GM10248 (cell line): ENCODE measurements around the gene MIOS.
"Not testable (repeated sequence)": the region's sequence is repeated elsewhere in the genome, so short reads cannot be mapped to it uniquely, and the experiment has no call there.

Experiments used
- CTCF ChIA-PET: fragments of 300-600 bp; sonication (Branson Sonifier 250); formaldehyde crosslinking; extraction: SDS; loops from one replicate; lab custom pipeline; 2021; ENCODE audit warnings: antibody characterized with exemption; lab: Yijun Ruan, JAX
- POLR2A ChIA-PET: fragments of 350-650 bp; sonication (Branson Sonifier 250); formaldehyde crosslinking; extraction: SDS; loops from one replicate; lab custom pipeline; 2020; ENCODE audit warnings: antibody characterized with exemption; lab: Yijun Ruan, JAX
- DNase-seq: peaks from one replicate; pipeline ENCODE4 v3.0.0; 2012; ENCODE audit errors: extremely low spot score
- TF ChIP-seq, protein P1 (sequence below): IDR thresholded peaks from 2 replicates; pipeline ENCODE4 v1.5.1; 2012; ENCODE audit warnings: mild to moderate bottlenecking, low read depth; ENCODE audit errors: extremely low read depth, missing control alignments, control extremely low read depth

Gene MIOS

GRCh38 chr7:7651479-7651878 is 84.8 kb downstream of the MIOS start:
- ChIA-PET POLR2A (no interaction called here), CTCF (interaction anchor here (1.1 to 3.1 kb wide), 2 partner anchors 11 to 68 kb away, joined by 3 to 19 read pairs; partner anchors contain the start of gene UMAD1)
- no peak for DNase-seq
- TF ChIP-seq, protein P1, sequence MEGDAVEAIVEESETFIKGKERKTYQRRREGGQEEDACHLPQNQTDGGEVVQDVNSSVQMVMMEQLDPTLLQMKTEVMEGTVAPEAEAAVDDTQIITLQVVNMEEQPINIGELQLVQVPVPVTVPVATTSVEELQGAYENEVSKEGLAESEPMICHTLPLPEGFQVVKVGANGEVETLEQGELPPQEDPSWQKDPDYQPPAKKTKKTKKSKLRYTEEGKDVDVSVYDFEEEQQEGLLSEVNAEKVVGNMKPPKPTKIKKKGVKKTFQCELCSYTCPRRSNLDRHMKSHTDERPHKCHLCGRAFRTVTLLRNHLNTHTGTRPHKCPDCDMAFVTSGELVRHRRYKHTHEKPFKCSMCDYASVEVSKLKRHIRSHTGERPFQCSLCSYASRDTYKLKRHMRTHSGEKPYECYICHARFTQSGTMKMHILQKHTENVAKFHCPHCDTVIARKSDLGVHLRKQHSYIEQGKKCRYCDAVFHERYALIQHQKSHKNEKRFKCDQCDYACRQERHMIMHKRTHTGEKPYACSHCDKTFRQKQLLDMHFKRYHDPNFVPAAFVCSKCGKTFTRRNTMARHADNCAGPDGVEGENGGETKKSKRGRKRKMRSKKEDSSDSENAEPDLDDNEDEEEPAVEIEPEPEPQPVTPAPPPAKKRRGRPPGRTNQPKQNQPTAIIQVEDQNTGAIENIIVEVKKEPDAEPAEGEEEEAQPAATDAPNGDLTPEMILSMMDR: no peak

DNA sequence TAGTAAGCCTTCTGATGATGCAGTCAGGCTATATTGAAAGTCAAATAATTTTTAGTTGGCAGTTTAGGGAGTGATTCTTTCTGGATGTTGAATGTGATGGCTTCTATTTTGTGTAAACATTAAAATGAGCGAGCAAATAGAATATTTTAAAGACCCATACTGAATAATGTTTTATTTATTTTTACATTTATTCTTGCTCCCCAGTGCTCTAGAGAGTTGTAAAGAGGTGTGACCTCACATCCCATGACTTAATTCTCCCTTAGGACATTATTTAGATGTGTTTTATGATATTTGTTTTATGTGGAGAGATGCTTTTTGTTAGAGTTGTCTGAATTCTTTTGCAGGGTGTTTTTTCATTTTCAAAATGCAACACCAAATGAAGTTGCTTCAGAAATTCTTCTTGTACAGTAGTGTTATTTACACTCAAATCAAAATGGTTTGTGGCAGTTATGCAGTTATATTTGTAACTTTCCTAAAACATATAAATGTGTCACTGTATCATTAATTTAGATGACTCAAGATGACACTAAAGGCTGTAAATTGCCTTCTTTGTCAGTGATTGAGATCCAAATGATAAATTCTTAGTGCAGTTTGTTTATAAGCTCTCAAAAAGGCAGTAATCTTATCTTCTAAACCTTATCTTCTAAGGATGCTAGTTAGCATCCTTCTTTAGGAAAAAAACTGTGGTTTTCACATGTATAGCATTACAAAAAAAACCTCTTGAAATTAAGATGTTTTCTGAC is 86.3 kb downstream of the MIOS start:
- ChIA-PET CTCF (interaction anchor here (1.0 to 3.1 kb wide), 2 partner anchors 12 to 340 kb away, joined by 3 to 19 read pairs; partner anchors contain the start of gene UMAD1), POLR2A (no interaction called here)
- DNase-seq: no peak
- TF ChIP-seq, protein P1: no peak

DNA sequence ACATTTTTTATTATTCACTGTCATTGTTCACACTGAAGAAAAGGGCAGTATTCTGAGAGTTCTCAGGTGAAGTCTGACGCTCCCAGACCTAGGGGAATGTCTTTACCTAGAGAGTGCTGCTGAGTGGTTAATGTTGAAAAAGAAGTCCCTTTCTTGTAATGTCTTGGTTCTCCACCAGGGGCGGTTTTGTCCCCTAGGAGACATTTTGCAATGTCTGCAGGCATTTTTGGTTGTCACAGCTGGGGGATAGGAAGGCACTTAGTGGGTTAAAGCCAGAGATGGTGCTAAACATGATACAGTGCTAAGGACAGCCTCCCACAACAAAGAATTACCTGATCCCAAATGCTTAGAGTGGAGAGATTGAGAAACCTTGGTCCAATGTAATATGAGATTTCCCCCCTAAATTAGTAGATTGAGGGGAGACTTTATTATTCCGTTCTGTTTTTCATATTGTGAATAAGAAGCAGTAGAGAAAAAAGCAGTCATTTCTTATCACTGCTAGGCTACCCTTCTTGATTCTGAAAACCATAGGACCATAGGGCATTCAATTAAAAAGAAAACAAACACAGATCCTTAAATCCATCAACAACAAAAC is 87.0 kb downstream of the MIOS start:
- TF ChIP-seq, protein P1: peak; percentile 29
- ChIA-PET POLR2A (no interaction called here), CTCF (interaction anchor here (1.0 to 3.1 kb wide), 2 partner anchors 13 to 339 kb away, joined by 3 to 19 read pairs; partner anchors contain the start of gene UMAD1)
- peak; percentile 18 for DNase-seq

DNA sequence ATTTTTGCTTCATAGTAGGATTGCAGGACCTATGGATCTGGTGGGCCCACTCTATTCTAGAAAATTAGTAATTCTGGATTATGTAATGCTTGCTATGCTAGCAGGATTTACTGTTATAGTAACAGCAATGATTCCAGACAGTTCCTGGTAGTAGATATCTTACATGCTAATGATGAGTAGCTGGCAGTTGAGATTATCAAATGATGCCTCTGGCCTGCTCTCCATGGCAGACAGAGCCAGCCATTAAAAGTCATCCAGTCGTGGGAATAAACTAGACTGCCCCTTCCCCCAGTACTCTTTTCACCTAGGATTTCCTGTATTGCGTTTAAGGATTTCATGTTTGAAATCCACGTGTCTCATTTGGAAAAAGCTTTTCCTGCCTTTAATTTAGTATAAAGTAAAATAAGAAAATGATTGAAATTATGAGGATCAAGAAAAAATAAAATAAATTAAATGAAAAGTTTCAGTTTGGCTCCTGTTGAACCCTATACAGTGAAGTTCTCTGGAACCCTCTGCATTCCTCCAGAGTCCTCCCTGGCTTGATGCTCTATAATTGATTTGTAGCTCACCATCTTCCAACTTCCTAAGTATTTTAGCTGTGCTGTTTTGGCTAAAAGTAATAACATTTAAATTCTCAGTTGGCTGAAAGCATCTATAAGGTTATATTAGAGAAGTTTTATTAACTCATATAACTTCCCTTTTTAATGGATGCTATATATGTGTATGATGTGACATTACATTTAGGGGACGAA is 88.5 kb downstream of the MIOS start:
- no peak for DNase-seq
- ChIA-PET CTCF (interaction anchor here (0.6 to 0.8 kb wide), 2 partner anchors 9 to 26 kb away, joined by 3 to 4 read pairs; no protein-coding TSS in a partner anchor), POLR2A (no interaction called here)
- TF ChIP-seq, protein P1: no peak

DNA sequence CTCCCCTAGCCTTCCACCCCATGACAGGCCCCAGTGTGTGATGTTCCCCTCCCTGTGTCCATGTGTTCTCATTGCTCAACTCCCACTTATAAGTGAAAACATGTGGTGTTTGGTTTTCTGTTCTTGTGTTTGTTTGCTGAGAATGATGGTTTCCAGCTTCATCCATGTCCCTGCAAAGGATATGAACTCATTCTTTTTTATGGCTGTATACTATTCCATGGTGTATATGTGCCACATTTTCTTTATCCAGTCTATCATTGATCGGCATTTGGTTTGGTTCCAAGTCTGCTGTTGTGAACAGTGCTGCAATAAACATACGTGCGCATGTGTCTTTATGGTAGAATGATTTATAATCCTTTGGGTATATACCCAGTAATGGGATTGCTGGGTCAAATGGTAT is 89.8 kb downstream of the MIOS start:
- CTCF ChIA-PET, DNase-seq, POLR2A ChIA-PET: not testable (repeated sequence)
